ENCODE measurements around the gene PNPLA2. TPM values are rescaled to one million over a fixed set of nuclear protein-coding genes. Genes with fewer than 3 reads are reported as not detected.

The PNPLA2 gene
- total RNA-seq, 6 experiments from 2014 or later = 33.2 to 97.1 (median 69.6) TPM

GRCh38 chr11:845872-846495, 27.3 kb downstream of the PNPLA2 start:
- Histone ChIP-seq H3K27me3 (peaks cover 0 to 5% of the 10 kb centered on the region in 2 donors), H3K9me3 (no peaks in the 10 kb centered on the region), H3K27ac (no peak overlapping the region), H3K36me3 (no peaks in the 10 kb centered on the region), H3K4me3 (no peak overlapping the region), H3K4me1 (peaks cover 0 to 31% (median under 1%) of the 10 kb centered on the region in 4 donors)
- TF ChIP-seq POLR2A (IDR thresholded peaks at IDR 0.05) = no peak
- TF ChIP-seq, protein P1, sequence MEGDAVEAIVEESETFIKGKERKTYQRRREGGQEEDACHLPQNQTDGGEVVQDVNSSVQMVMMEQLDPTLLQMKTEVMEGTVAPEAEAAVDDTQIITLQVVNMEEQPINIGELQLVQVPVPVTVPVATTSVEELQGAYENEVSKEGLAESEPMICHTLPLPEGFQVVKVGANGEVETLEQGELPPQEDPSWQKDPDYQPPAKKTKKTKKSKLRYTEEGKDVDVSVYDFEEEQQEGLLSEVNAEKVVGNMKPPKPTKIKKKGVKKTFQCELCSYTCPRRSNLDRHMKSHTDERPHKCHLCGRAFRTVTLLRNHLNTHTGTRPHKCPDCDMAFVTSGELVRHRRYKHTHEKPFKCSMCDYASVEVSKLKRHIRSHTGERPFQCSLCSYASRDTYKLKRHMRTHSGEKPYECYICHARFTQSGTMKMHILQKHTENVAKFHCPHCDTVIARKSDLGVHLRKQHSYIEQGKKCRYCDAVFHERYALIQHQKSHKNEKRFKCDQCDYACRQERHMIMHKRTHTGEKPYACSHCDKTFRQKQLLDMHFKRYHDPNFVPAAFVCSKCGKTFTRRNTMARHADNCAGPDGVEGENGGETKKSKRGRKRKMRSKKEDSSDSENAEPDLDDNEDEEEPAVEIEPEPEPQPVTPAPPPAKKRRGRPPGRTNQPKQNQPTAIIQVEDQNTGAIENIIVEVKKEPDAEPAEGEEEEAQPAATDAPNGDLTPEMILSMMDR (IDR thresholded peaks at IDR 0.05) = no peak
- intact Hi-C loops (cut with DNase I) = loop anchor here in 1 of 2 donors (5.0 kb wide), 1 partner anchor 206 kb away; no protein-coding TSS in a partner anchor
- no CpG with 5 or more reads among the region's 8 CpGs for whole genome bisulfite sequencing (ENCODE audit: insufficient coverage, low coverage, low lambda C conversion rate, missing lambda C conversion rate)
- no peak for ATAC-seq
- no peak for DNase-seq

- ATAC-seq (no peak), DNase-seq (no peak)
- peaks cover 0 to 5% of the 10 kb centered on the region in 2 donors for H3K27me3 ChIP-seq
- no peaks in the 10 kb centered on the region for H3K36me3 ChIP-seq
- H3K4me1 ChIP-seq = peaks cover 0 to 27% (median 0%) of the 10 kb centered on the region in 4 donors
- TF ChIP-seq, protein P1 (IDR thresholded peaks at IDR 0.05) = no peak
- TF ChIP-seq POLR2A (IDR thresholded peaks at IDR 0.05) = no peak
- no peak overlapping the region for H3K27ac ChIP-seq
- no peaks in the 10 kb centered on the region for H3K9me3 ChIP-seq
- intact Hi-C loops (cut with DNase I) = loop anchor here in 1 of 2 donors (5.0 kb wide), 1 partner anchor 206 kb away; no protein-coding TSS in a partner anchor
- H3K4me3 ChIP-seq = no peak overlapping the region
- no CpG with 5 or more reads among the region's 11 CpGs for WGBS (ENCODE audit: insufficient coverage, low coverage, low lambda C conversion rate, missing lambda C conversion rate)
Measured at GRCh38 chr11:846496-847098, 27.9 kb downstream of the PNPLA2 start.

GRCh38 chr11:847876-848275, 29.2 kb downstream of the PNPLA2 start:
- Histone ChIP-seq H3K27ac (no peak overlapping the region), H3K27me3 (peaks cover 0 to 5% of the 10 kb centered on the region in 2 donors), H3K4me3 (no peak overlapping the region), H3K9me3 (no peaks in the 10 kb centered on the region), H3K36me3 (no peaks in the 10 kb centered on the region), H3K4me1 (peaks cover 0 to 26% (median 0%) of the 10 kb centered on the region in 4 donors)
- intact Hi-C loops (cut with DNase I) = loop anchor here in 1 of 2 donors (5.0 kb wide), 1 partner anchor 204 kb away; no protein-coding TSS in a partner anchor
- WGBS (ENCODE audit: insufficient coverage, low coverage, low lambda C conversion rate, missing lambda C conversion rate) = no CpG with 5 or more reads among the region's 18 CpGs
- no peak for DNase-seq
- TF ChIP-seq POLR2A (IDR thresholded peaks at IDR 0.05) = no peak
- TF ChIP-seq, protein P1 (IDR thresholded peaks at IDR 0.05) = no peak
- ATAC-seq = no peak

DNA sequence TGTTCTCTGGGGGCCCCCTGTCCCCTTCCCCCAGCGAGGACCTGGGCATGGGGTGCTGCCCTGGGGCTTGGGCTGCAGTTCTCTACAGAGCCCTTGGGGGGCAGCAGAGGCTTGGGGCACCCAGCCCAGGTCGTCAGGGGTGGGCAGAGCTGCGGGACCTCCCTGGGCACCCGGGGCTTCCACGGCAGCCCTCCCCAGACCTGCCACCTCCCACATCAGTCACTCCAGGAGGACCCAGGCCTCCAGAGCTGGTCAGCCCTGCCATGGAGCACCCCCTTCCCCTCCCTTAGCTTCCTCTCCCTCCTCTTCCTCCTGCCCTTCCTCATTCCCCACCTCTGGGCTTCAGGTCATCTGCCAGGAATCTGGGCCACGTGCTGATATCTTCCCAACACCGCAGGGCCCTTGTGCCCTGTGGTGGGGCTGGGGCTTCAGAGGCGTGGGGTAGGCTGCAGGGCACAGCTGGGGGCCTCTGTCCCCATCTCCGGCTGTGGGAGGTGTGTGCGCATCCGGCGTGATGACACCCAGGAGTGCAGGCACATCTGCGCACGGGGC, 29.7 kb downstream of the PNPLA2 start:
- H3K36me3 ChIP-seq = no peaks in the 10 kb centered on the region
- WGBS (ENCODE audit: insufficient coverage, low coverage, low lambda C conversion rate, missing lambda C conversion rate) = 31% methylated on average over 3 of the region's 14 CpGs
- H3K27me3 ChIP-seq = peaks cover 0 to 5% of the 10 kb centered on the region in 2 donors
- no peak overlapping the region for H3K4me3 ChIP-seq
- ATAC-seq = peak; percentile 5 to 52 (median 20)
- peaks cover 0 to 21% (median 0%) of the 10 kb centered on the region in 4 donors for H3K4me1 ChIP-seq
- H3K27ac ChIP-seq = no peak overlapping the region
- no peaks in the 10 kb centered on the region for H3K9me3 ChIP-seq
- DNase-seq = no peak
- TF ChIP-seq POLR2A (IDR thresholded peaks at IDR 0.05) = no peak
- TF ChIP-seq, protein P1 (IDR thresholded peaks at IDR 0.05) = peak; percentile 74 to 90 (median 86)
- intact Hi-C loops (cut with DNase I) = loop anchor here in 1 of 2 donors (5.0 kb wide), 1 partner anchor 204 kb away; no protein-coding TSS in a partner anchor
